Activated CD4-positive, alpha-beta T cell treated with anti-CD3 and anti-CD28 coated beads, Interleukin-10, Interleukin-2, amounts not matched to agents 100 ng/mL and 50 ng/mL, durations not matched to agents 16 hours and 8 hours (primary cell): ENCODE measurements around the gene TENM4.
"Not testable (repeated sequence)": the region's sequence is repeated elsewhere in the genome, so short reads cannot be mapped to it uniquely, and the experiment has no call there.

ENCODE experiments used
- DNase-seq: peaks from one replicate; pipeline ENCODE4 v3.0.0-alpha.2; 2020

The TENM4 gene

GRCh38 chr11:78922859-78923625, 517.8 kb downstream of the TENM4 start:
- DNase-seq = no peak

GRCh38 chr11:78921509-78921908, 519.3 kb downstream of the TENM4 start:
- DNase-seq = no peak

- DNase-seq = no peak
These were observed 520.5 kb downstream of the TENM4 start for GRCh38 chr11:78920329-78920728.

- DNase-seq = no peak
These were observed 524.1 kb downstream of the TENM4 start for GRCh38 chr11:78916759-78917158.

- no peak for DNase-seq
These were observed 526.3 kb downstream of the TENM4 start for GRCh38 chr11:78914503-78914902.

GRCh38 chr11:78912778-78913177, 528.1 kb downstream of the TENM4 start:
- DNase-seq = no peak

GRCh38 chr11:78910322-78910721, 530.5 kb downstream of the TENM4 start:
- no peak for DNase-seq

- DNase-seq = no peak
These were observed 531.4 kb downstream of the TENM4 start for GRCh38 chr11:78909386-78909785.

- DNase-seq = no peak
These were observed 533.2 kb downstream of the TENM4 start for GRCh38 chr11:78907636-78908035.

GRCh38 chr11:78906566-78906965, 534.3 kb downstream of the TENM4 start:
- no peak for DNase-seq

- no peak for DNase-seq
These were observed 535.1 kb downstream of the TENM4 start for GRCh38 chr11:78905756-78906155.

- DNase-seq = peak; percentile 2
These were observed 537.9 kb downstream of the TENM4 start for GRCh38 chr11:78902771-78903507.

GRCh38 chr11:78901831-78902230, 539.0 kb downstream of the TENM4 start:
- no peak for DNase-seq

GRCh38 chr11:78898266-78898775, 542.5 kb downstream of the TENM4 start:
- DNase-seq = no peak

- no peak for DNase-seq
These were observed 546.8 kb downstream of the TENM4 start for GRCh38 chr11:78893996-78894395.

- DNase-seq = no peak
These were observed 551.1 kb downstream of the TENM4 start for GRCh38 chr11:78889698-78890097.

- DNase-seq = no peak
These were observed 554.2 kb downstream of the TENM4 start for GRCh38 chr11:78886616-78887015.

- no peak for DNase-seq
These were observed 556.1 kb downstream of the TENM4 start for GRCh38 chr11:78884761-78885160.

GRCh38 chr11:78883506-78883905, 557.3 kb downstream of the TENM4 start:
- no peak for DNase-seq

- not testable (repeated sequence) for DNase-seq
These were observed 561.5 kb downstream of the TENM4 start for GRCh38 chr11:78879094-78879980.

GRCh38 chr11:78878631-78879030, 562.2 kb downstream of the TENM4 start:
- no peak for DNase-seq

GRCh38 chr11:78876676-78877075, 564.2 kb downstream of the TENM4 start:
- DNase-seq = no peak

GRCh38 chr11:78870655-78871054, 570.2 kb downstream of the TENM4 start:
- no peak for DNase-seq
